Measurements from ENCODE around the gene ADGRG6.

DNA sequence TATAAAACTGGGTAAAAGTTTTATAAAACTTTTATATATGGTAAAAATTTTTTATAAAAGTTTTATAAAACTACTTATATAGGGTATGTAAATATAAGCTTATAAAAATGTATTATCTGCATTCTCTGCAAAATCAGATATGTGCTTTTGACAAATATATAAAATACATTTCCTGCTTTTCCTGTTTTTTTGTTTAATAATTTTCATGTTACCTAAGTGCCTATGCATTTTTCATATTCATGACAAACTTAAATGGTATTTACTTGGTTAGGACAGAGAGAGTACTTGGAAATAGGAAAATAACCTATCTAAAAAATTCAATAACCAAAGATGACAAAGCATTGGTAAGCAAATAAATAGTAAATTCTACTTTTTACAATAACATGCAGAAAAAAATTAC is 41.2 kb downstream of the ADGRG6 start:
- no peak for TF ChIP-seq BHLHE40 (IDR thresholded peaks at IDR 0.05; ENCODE audit: borderline replicate concordance in 1 of 2, low read depth in 2 of 2, low read length in 1 of 2)
- no peak for TF ChIP-seq NFIC (IDR thresholded peaks at IDR 0.05; ENCODE audit: low read depth, low read length)
- TF ChIP-seq, protein P1, sequence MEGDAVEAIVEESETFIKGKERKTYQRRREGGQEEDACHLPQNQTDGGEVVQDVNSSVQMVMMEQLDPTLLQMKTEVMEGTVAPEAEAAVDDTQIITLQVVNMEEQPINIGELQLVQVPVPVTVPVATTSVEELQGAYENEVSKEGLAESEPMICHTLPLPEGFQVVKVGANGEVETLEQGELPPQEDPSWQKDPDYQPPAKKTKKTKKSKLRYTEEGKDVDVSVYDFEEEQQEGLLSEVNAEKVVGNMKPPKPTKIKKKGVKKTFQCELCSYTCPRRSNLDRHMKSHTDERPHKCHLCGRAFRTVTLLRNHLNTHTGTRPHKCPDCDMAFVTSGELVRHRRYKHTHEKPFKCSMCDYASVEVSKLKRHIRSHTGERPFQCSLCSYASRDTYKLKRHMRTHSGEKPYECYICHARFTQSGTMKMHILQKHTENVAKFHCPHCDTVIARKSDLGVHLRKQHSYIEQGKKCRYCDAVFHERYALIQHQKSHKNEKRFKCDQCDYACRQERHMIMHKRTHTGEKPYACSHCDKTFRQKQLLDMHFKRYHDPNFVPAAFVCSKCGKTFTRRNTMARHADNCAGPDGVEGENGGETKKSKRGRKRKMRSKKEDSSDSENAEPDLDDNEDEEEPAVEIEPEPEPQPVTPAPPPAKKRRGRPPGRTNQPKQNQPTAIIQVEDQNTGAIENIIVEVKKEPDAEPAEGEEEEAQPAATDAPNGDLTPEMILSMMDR (IDR thresholded peaks at IDR 0.05 in 2 of 3, conservative IDR thresholded peaks at IDR 0.05 in 1 of 3; ENCODE audit: control insufficient read depth in 2 of 3, extremely low read depth in 1 of 3, insufficient read depth in 1 of 3, low read depth in 3 of 3, low read length in 3 of 3) = no peak
- TF ChIP-seq, protein P2, sequence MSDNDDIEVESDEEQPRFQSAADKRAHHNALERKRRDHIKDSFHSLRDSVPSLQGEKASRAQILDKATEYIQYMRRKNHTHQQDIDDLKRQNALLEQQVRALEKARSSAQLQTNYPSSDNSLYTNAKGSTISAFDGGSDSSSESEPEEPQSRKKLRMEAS (IDR thresholded peaks at IDR 0.05; ENCODE audit: low read depth, low read length) = no peak
- no peak for TF ChIP-seq POLR2AphosphoS5 (IDR thresholded peaks at IDR 0.05; ENCODE audit: low read length)
- TF ChIP-seq SMC3 (IDR thresholded peaks at IDR 0.05; ENCODE audit: borderline replicate concordance, low read length) = no peak
- no peak for TF ChIP-seq STAT3 (IDR thresholded peaks at IDR 0.05; ENCODE audit: low read depth, low read length)
- no peak for TF ChIP-seq ZNF24 (IDR thresholded peaks at IDR 0.05)
- no peak for TF ChIP-seq POLR2A (IDR thresholded peaks at IDR 0.05; ENCODE audit: low read depth, low read length)
- TF ChIP-seq HDGF (IDR thresholded peaks at IDR 0.05) = no peak
- TF ChIP-seq, protein P3, sequence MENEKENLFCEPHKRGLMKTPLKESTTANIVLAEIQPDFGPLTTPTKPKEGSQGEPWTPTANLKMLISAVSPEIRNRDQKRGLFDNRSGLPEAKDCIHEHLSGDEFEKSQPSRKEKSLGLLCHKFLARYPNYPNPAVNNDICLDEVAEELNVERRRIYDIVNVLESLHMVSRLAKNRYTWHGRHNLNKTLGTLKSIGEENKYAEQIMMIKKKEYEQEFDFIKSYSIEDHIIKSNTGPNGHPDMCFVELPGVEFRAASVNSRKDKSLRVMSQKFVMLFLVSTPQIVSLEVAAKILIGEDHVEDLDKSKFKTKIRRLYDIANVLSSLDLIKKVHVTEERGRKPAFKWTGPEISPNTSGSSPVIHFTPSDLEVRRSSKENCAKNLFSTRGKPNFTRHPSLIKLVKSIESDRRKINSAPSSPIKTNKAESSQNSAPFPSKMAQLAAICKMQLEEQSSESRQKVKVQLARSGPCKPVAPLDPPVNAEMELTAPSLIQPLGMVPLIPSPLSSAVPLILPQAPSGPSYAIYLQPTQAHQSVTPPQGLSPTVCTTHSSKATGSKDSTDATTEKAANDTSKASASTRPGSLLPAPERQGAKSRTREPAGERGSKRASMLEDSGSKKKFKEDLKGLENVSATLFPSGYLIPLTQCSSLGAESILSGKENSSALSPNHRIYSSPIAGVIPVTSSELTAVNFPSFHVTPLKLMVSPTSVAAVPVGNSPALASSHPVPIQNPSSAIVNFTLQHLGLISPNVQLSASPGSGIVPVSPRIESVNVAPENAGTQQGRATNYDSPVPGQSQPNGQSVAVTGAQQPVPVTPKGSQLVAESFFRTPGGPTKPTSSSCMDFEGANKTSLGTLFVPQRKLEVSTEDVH (IDR thresholded peaks at IDR 0.05; ENCODE audit: low read depth, partially characterized antibody) = no peak
- TF ChIP-seq, protein P4, sequence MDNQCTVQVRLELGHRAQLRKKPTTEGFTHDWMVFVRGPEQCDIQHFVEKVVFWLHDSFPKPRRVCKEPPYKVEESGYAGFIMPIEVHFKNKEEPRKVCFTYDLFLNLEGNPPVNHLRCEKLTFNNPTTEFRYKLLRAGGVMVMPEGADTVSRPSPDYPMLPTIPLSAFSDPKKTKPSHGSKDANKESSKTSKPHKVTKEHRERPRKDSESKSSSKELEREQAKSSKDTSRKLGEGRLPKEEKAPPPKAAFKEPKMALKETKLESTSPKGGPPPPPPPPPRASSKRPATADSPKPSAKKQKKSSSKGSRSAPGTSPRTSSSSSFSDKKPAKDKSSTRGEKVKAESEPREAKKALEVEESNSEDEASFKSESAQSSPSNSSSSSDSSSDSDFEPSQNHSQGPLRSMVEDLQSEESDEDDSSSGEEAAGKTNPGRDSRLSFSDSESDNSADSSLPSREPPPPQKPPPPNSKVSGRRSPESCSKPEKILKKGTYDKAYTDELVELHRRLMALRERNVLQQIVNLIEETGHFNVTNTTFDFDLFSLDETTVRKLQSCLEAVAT (IDR thresholded peaks at IDR 0.05) = no peak
- TF ChIP-seq EP300 (IDR thresholded peaks at IDR 0.05; ENCODE audit: borderline replicate concordance in 1 of 2, control insufficient read depth in 1 of 2, low read depth in 2 of 2, low read length in 2 of 2) = no peak
- TF ChIP-seq, protein P5, sequence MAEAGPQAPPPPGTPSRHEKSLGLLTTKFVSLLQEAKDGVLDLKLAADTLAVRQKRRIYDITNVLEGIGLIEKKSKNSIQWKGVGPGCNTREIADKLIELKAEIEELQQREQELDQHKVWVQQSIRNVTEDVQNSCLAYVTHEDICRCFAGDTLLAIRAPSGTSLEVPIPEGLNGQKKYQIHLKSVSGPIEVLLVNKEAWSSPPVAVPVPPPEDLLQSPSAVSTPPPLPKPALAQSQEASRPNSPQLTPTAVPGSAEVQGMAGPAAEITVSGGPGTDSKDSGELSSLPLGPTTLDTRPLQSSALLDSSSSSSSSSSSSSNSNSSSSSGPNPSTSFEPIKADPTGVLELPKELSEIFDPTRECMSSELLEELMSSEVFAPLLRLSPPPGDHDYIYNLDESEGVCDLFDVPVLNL (IDR thresholded peaks at IDR 0.05; ENCODE audit: low read depth, low read length) = no peak
